Hypothalamus (tissue), 51 donors: ENCODE measurements around the gene ATP6V0E1.
A peak's percentile ranks its signal among the peaks of the same experiment; 100 is the strongest.

Experiments
- DNase-seq, 51 donors: peaks; one replicate each; lab custom pipeline; 2025; lab: John Stamatoyannopoulos, UW

Gene ATP6V0E1

GRCh38 chr5:172956228-172956627 lies 27.3 kb upstream of the ATP6V0E1 start:
- no peak for DNase-seq

- DNase-seq: peak in 4 of 51 donors; percentile 7 to 17 (median 12)
Observed at GRCh38 chr5:172956936-172957335, 26.6 kb upstream of the ATP6V0E1 start.

- DNase-seq: no peak
Observed at GRCh38 chr5:172957458-172957857, 26.1 kb upstream of the ATP6V0E1 start.

- peak in 38 of 51 donors; percentile 8 to 65 (median 34) for DNase-seq
Observed at GRCh38 chr5:172958331-172959046, 25.1 kb upstream of the ATP6V0E1 start.

- DNase-seq: no peak
Observed at GRCh38 chr5:172959824-172960799, 23.5 kb upstream of the ATP6V0E1 start.

- no peak for DNase-seq
Observed at GRCh38 chr5:172969921-172970320, 13.7 kb upstream of the ATP6V0E1 start.

- DNase-seq: no peak
Observed at GRCh38 chr5:172971482-172971881, 12.1 kb upstream of the ATP6V0E1 start.

- no peak for DNase-seq
Observed at GRCh38 chr5:172972552-172972951, 11.0 kb upstream of the ATP6V0E1 start.

GRCh38 chr5:172973127-172973916 lies 10.2 kb upstream of the ATP6V0E1 start:
- DNase-seq: no peak

- DNase-seq: no peak
Observed at GRCh38 chr5:172973931-172974330, 9.6 kb upstream of the ATP6V0E1 start.

GRCh38 chr5:172975289-172975688 lies 8.3 kb upstream of the ATP6V0E1 start:
- no peak for DNase-seq

- no peak for DNase-seq
Observed at GRCh38 chr5:172979778-172980177, 3.8 kb upstream of the ATP6V0E1 start.

GRCh38 chr5:172981931-172982330 lies 1.6 kb upstream of the ATP6V0E1 start:
- DNase-seq: no peak

GRCh38 chr5:172984244-172984953 lies 828 bp downstream of the ATP6V0E1 start:
- DNase-seq: peak in 40 of 51 donors; percentile 5 to 71 (median 42)

- DNase-seq: no peak
Observed at GRCh38 chr5:172985596-172985995, 2.0 kb downstream of the ATP6V0E1 start.

- no peak for DNase-seq
Observed at GRCh38 chr5:172988276-172988675, 4.7 kb downstream of the ATP6V0E1 start.

- DNase-seq: no peak
Observed at GRCh38 chr5:172990776-172991175, 7.2 kb downstream of the ATP6V0E1 start.

GRCh38 chr5:172994405-172994804 lies 10.8 kb downstream of the ATP6V0E1 start:
- DNase-seq: no peak

GRCh38 chr5:172999372-172999973 lies 15.9 kb downstream of the ATP6V0E1 start:
- DNase-seq: no peak

- no peak for DNase-seq
Observed at GRCh38 chr5:172999974-173000373, 16.4 kb downstream of the ATP6V0E1 start.
